GM21723 (cell line): ENCODE measurements around the gene DLG2.

ENCODE experiments used
- ATAC-seq: cut with Tn5 transposase; IDR thresholded peaks from one replicate; pipeline ENCODE4 v1.9.1; 2021; ENCODE audit warnings: mild to moderate bottlenecking, moderate library complexity; ENCODE audit not compliant: unreplicated experiment

Gene DLG2

DNA sequence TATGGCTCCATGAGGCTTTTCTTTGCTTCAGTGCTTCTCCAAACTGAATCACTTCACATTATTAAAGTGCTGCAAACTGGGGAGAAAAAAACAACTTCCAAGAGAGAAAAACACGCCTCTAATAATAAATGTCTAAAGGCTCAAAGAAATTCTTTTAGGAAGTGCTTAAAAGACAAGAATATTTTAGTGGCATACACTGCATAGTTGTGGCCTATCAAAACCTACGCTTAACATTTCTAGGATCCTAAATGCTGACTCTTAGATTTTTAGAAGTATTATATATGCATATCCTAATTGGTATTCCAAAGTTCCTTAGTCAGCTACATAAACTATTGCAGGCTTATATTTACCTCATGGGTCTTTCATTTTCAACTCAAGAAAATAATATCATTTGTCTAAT, 1462.0 kb downstream of the DLG2 start:
- no peak for ATAC-seq

DNA sequence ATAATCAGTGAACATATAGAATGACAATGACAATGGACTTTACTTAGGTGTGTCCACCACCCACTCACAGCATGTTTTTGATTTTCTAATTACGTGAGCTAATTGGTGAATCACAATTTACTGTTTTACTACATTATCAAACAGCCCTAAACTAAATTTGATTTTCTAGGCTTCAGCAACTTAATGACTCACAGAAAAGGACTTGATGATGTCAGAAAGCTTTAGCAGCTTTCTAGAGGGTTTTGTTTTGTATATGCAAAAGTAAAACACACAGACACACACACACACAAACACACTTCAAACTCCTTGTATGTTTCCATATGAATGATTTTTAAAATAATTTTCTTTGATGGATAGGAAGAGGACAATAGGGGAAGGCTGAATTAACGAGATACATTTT, 1462.4 kb downstream of the DLG2 start:
- no peak for ATAC-seq

DNA sequence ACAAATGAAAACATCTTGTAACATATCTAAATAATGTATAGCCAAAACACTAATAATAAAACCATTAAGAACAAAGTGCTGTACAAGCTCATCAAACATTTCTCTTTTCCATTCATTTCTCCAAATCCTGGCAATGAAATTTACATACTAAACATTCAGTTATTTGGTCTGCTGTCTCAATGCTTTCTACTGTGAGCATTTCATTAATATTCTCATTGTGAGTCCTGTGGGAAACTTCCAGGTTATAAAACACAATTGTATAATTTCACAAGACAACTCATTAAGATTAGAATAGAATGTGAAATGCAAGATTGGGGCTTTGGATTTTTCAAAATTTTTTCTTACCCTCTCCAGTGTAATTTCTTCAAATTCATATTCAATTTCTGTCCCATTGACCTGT, 1464.0 kb downstream of the DLG2 start:
- no peak for ATAC-seq

GRCh38 chr11:84157639-84158038, 1469.5 kb downstream of the DLG2 start:
- no peak for ATAC-seq

- ATAC-seq, result no peak
These were observed 1480.3 kb downstream of the DLG2 start for GRCh38 chr11:84146826-84147225.

GRCh38 chr11:84145616-84146185, 1481.4 kb downstream of the DLG2 start:
- ATAC-seq, result no peak

DNA sequence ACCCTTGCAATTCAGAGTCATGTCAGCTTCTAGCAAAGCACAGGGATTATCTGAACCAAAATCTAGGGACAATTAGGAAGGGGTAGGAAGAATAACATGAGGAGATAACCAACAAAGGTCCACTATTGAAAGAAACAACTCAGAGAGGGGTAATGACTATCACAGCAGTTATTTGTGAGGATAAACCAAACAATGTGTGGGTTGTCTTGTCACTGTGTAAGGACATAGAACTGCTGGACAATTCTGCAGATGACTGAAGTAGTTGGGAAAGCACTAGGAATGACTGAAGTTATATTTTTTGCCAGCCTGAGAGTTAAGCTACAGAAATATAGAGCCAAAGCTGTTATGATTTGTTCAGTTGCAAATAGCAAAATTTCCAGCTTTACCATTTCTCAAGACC, 1482.6 kb downstream of the DLG2 start:
- no peak for ATAC-seq

DNA sequence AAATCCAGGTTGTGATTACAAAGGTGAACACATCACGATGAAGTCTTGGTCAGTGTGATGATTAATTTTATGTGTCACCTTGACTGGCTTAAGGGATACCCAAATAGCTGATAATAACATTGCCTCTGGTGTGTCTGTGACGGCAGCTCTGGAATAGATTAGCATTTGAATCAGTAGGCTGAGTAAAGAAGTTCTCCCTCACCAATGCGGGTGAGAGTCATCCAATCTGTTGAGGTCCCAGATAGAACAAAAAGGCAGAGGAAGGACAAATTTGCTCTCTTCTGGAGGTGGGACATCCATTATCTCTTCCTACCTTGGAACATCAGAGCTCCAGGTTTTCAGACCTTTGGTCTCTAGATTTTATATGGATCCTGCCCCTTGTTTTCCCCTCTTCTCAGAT, 1484.7 kb downstream of the DLG2 start:
- ATAC-seq, result no peak

GRCh38 chr11:84140386-84141169, 1486.6 kb downstream of the DLG2 start:
- no peak for ATAC-seq

- ATAC-seq, result no peak
These were observed 1489.2 kb downstream of the DLG2 start for GRCh38 chr11:84137960-84138359.

DNA sequence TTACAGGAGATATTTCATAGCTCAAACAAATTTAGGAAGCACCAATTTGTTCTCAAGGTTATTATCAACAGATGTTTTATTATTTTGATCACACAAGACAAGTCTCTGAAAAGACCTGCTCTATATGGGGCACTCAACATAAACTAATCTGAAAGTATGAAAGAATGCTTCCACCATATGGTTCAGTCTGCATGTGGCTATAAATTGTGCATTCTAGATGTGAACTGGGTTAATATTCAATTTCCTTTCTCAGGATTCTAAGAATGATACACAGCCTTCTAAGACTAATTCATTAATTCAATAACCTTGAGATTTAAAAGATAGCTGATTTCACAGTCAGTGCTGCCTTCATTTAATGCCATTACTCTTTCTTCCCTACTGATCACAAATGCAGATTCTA, 1489.6 kb downstream of the DLG2 start:
- no peak for ATAC-seq

- ATAC-seq, result no peak
These were observed 1490.2 kb downstream of the DLG2 start for GRCh38 chr11:84136926-84137325.

DNA sequence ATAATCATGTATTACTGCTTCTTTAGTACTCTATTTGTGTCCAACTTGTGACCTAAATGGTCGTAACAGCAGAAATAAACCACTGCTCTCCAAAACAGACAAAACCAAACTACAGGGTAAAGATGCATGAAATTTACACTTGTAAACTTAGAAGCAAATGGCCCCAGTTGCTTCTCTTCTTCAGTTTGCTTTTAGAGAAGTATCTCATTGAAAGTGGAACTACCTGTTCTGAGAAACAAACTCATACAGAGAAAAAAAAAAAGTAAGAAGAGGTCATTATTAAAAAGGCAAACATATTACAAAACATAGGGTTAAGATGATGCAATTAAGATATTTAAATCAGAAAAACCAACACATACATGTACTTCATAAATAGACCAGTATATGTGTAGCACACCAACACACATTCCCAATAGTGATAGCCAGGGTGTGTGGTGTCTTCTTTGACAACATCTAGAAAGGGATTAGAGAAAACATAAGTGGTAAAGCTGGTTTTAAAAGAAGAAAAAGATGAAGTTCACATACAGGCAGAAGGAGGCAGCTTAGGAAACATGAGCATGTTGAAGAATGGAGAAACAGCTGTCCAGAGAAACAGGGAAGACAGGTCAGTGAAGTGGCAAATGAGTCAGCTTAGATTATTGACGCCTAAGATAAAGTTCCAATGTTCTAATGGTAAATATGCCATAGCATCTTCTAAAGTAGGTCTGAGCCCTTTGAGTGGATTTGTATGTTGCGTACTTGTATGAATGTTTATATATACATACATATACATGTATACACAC, 1496.3 kb downstream of the DLG2 start:
- no peak for ATAC-seq

- no peak for ATAC-seq
These were observed 1497.1 kb downstream of the DLG2 start for GRCh38 chr11:84129961-84130576.

DNA sequence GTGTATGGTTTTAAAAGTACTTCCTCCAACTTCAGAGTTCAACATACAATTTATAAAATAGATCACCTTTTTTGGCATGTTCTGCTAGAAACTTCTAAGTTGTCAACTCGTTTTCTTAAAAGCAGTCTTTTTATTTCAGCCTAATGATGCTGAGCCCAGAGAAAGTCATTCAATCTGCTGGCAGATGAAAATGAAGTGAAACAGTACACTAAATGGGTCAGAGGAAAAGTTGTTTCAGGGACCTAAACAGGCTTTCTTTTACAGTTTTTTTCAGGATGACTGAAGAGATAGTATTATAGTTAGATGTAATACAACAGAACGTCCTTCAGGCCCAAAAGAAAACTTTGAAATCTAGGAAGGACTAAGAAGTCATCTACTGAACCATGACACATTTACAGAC, 1498.3 kb downstream of the DLG2 start:
- ATAC-seq, result no peak

DNA sequence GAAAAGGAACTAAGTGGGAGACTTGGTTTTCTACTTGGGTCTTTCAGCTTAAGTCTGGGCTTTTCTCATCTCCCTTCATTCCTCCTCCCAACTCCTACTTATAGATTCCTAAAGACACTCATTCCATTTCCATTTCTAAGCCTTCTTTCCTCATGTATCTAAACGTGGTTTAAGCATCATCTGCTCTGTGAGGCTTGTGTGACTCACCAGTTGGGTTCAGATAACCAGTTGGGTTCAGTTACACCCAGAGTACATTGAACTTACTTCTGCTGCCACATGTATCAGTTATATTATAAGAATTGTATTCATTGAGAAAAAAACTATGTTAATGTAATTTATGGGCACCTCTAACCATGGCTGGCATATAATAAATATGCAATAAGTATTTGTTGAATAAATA, 1509.8 kb downstream of the DLG2 start:
- ATAC-seq, result no peak

- no peak for ATAC-seq
These were observed 1520.6 kb downstream of the DLG2 start for GRCh38 chr11:84106541-84106940.

DNA sequence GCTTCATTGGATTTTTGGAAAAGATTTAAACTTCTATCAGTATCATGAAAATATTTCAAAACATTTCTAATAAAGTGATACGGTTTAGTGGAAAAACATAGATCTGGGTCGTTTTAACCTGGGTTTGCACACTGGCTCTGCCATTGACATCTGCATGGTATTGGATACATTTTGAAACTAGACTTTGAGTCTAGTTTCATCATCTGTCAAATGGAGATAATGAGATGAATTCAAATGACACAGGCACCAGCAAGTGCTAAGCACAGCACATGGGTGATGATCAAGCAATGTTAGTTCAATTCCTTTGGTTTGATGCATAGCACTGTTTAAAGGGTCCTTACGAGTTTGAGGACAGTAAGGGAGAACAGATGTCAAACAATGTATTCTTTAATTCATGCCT, 1522.0 kb downstream of the DLG2 start:
- no peak for ATAC-seq

GRCh38 chr11:84103096-84103495, 1524.0 kb downstream of the DLG2 start:
- ATAC-seq, result no peak

- ATAC-seq, result no peak
These were observed 1530.0 kb downstream of the DLG2 start for GRCh38 chr11:84097186-84097585.

- no peak for ATAC-seq
These were observed 1535.7 kb downstream of the DLG2 start for GRCh38 chr11:84091212-84091986.
